ENCODE measurements around the gene ALG10.
"Not testable (repeated sequence)": the region's sequence is repeated elsewhere in the genome, so short reads cannot be mapped to it uniquely, and the experiment has no call there.

Gene ALG10, protein sequence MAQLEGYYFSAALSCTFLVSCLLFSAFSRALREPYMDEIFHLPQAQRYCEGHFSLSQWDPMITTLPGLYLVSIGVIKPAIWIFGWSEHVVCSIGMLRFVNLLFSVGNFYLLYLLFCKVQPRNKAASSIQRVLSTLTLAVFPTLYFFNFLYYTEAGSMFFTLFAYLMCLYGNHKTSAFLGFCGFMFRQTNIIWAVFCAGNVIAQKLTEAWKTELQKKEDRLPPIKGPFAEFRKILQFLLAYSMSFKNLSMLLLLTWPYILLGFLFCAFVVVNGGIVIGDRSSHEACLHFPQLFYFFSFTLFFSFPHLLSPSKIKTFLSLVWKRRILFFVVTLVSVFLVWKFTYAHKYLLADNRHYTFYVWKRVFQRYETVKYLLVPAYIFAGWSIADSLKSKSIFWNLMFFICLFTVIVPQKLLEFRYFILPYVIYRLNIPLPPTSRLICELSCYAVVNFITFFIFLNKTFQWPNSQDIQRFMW

DNA sequence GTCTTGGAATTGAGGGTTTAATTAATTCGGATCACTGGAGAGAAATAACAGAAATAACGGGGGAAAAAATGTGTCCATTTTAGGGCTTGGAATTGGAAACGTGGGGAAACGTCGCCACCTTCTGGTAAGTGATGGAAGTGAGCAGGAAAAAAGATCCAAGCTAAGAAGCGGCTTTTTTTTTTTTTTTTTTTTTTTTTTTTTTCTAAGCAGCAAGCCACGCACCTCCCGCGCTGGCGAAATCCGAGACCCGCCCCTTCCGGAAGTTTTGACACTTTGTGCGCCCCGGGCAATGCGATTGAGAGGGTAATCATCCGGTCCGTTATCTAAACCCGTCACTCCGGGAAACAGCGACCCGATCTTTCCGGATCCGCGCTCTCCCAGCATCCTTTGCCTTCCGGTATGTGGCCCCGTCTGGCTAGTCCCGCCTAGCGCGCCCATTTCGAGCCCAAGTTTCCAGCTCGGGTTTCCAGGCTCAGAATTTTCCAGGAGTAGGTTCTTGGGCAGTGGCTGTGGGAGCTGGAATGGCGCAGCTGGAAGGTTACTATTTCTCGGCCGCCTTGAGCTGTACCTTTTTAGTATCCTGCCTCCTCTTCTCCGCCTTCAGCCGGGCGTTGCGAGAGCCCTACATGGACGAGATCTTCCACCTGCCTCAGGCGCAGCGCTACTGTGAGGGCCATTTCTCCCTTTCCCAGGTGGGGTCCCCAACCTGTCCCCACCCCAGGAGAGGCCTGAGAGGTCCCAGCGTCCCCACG, at the start of gene ALG10:
Gene ALG10 (plus strand): TSS at position 418 of the 752 bp plus-strand sequence. CDS start 104 bp downstream, at position 522.
- peak; percentile 98 to 99 for DNase-seq

DNA sequence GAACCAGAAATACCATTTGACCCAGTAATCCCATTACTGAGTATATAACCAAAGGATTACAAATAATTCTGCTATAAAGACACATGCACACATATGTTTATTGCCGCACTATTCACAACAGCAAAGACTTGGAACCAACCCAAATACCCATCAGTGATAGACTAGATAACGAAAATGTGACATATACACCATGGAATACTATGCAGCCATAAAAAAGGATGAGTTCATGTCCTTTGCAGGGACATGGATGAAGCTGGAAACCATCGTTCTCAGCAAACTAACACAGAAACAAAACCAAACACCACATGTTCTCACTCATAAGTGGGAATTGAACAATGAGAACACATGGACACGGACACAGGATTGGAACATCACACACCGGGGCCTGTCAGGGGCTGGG, 49.4 kb upstream of the ALG10 start:
- DNase-seq, result not testable (repeated sequence)

DNA sequence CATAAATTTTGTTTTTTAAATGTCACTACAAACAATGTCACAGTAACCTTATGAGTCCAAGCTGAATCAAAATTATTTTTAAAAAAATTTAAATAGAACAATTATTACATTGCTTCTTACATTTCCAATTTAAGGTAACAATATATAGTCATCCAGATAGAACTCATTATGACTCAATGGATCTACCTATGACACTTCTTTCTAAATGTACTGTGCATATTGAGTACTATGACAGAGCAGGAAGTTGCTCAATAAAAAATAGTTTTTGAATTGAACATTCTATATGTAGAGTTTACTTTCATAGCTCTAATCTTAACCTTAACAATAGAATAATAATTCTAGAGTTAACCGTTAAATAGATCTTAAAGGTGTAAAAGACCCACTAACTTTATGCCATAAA, 44.4 kb upstream of the ALG10 start:
- DNase-seq, result no peak

DNA sequence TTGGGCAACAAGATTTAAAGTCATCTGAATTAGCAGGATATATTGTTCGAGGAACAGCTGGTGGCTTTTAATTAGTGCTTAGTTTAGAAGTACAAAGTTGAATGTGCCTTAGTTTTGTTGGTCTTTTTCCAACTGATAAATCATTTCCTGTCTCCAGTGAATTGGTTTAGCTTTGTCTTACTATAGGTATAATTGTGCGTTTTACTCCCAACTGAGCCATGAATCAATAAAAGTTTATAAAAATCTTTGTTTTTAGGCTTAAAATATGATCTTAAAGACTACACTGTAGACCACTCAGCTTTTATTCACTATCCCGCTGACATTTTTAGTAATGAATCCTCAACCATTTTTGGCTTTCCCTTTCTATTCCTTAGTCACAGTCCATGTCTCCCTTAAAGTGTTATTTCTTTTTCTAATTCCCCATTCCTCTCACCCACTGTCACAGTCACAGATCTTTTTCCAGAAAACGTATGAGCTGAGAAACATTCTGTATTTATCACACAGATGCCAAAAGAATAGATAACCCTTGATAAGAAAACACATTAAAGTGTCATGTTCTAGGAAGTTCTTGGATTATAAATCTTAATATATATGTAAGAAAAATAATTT, 34.0 kb upstream of the ALG10 start:
- DNase-seq, result no peak

DNA sequence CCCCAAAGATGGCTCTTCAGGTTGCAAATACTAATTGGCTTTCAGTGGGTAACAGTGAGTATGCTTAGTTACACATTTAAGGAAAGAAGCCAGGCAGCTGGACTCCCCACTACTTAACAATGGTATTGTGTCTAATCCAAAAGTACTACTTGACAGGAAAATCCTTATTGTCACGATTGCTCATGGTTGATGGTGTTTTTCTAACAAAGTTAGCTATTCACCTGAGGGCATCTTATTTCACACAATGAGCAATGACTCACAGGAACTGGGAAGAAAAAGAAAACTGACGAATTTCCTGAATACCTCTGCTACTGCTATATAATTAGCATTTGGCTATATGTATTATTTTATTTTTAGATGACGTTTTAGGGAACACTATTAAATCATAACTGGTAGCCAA, 33.4 kb upstream of the ALG10 start:
- peak in 1 of 2 experiments; percentile 63 for DNase-seq

DNA sequence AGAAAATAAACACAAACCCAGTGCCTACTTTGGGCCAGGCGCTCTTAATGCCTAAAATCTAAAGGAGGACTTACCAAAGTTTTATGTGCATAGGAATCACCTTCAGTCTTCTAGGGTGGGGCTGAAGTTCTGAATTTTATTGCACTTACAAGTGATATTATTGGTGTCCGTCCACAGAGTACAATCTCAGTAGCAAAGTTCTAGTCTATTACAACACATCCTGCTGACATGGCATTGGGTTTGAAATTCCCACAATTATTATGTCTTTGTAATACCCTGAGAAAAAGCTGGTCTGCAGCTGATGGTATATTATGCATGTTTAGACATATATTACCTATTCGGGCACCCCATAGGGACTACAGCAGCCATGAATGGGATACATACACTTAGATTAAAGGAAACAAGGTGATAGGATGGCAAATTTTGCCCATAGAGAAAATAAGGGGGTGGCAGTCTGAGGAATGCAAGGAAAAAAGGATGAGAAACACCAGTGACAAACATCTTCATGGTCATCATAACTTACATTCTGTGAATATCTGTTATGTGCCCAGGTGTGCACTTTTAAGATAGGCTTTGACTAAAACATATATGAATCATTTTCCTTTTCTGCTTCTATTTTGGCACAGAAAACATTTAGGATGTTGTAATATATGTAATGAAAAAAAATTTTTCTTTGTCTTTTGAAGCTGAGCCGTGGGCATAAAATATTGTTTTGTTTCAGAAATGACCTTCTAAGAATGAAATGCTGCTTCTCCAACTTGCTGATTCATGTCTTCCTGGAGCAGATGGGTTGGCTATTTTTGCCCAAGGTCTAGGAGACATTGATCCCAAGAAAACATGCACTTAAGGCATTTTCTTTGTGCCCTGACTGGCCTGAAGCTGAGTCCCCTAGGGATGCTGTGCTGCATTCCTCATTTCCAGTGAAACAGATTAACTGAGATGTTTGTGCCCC, 27.2 kb upstream of the ALG10 start:
- DNase-seq, result no peak

DNA sequence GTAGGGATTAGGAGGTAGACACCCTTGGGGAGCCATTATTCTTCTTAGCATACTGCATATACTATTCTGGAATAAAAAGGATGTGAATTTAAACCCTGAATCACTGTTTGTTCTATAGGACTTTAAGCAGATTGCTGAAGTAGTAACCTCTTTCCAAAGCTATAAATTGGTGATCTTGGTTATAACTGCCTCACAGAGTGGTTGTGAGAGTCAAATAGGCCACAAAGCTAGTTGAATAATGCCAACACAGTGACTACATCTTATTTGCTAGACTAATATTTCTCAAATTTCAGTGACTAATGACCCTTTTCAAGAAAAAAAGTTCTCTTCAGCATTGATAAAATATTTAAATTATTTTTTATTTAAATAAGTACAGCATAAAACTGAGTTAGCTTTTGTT, 13.5 kb upstream of the ALG10 start:
- DNase-seq, result not testable (repeated sequence)

DNA sequence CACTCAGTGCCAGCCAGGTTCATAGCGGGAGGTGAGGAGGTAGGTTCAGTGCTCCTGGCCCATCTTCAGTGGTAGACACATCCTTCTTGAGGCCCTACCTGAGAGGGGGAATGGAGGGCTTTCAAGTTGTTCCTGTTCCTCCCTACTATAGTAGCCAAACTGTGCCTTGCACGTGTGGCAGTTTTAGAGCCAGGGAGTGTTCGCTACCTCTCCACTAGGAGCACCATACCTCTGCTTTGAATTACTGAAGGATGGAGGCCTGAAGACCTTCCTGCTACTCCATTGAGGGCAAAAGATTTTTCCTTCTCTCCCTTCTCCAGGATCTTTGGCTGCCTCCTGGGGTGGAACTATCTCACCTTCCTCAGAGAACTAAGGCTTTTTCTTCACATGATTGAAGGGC, 5.9 kb upstream of the ALG10 start:
- DNase-seq, result no peak

DNA sequence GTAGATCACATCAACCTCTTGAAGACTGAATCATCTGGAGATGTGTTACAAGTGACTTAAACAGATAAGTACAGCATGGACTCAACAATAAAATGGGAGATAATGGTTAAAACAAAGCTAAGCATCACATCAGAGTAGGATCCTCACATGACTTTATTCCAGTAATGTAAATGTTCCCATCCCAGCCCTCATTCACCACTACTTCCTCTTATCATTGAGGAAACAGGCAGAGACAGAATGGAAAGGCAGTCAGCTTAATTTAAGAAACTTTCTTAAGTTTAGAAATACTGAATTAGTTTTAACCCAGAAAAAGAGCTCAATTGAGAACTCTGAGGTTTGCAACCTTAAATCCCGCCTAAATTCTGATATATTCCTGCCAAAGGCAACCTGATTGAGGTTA, 1.2 kb upstream of the ALG10 start:
- DNase-seq, result no peak

DNA sequence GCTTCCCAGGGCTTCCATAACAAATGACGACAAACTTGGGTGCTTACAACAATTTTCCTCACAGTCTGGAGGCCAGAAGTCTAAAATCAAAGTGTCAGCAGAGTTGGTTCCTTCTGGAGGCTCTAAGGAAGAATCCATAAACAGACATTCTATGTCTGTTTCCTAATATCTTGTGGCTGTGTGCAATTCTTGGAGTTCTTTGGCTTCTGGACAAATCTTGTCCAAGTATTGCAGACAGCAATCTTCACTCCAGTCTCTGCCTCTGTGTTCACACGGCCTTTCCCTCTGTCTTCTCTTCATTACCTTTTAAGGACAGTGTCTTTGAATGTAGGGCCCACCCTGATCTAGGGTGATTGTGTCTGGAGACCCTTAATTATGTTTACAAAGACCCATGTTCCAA, 5.4 kb downstream of the ALG10 start:
- DNase-seq, result not testable (repeated sequence)

DNA sequence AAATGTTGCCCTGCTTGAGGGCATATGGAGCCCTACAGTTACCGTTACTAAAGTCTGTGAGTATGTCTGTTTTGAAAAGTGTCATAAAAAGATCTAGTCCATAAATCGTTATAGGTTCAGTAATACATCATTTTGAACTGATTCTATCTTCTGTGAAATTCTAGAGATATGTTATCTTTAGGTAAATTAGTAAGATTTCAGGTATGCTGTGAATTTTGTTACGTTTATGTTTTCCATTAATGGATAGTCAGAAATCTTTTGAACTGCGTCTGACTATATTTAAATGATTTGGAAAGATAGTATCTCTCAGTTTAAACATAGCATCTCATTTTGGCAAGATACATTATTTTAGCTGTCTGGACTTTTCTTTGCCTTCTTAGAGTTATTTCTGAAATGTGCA, 8.3 kb downstream of the ALG10 start:
- no peak for DNase-seq

DNA sequence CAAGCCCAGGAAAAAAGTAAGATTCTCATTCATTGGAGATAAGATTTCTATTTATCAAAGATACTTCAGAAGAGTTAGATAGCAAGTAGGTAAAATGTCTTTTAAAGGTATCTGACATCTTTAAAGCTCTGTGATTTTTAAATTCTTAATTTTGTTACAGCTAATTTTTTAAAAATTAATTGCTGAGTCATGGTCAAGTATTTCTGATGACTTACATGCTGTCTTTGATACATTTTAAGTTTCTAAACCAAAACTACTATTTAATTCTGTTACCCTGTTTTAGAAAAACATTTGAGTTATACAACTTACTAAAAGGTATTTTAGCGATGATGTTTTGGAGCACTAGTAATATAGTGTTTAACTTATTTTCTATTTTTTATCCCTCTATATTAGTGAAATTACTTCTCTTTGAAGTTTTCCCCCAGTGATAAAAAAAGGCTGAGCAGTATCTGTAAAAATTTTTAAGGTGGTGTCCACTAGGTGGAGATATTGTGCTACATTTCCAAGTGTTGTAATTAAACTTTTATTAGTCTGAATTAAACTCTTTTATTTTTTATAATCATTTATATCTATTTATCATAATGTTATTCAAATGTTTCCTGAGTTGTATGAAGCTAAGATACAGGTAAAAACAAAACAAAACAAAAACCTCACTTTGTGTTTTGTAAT, 11.5 kb downstream of the ALG10 start:
- peak in 1 of 2 experiments; percentile 67 for DNase-seq

DNA sequence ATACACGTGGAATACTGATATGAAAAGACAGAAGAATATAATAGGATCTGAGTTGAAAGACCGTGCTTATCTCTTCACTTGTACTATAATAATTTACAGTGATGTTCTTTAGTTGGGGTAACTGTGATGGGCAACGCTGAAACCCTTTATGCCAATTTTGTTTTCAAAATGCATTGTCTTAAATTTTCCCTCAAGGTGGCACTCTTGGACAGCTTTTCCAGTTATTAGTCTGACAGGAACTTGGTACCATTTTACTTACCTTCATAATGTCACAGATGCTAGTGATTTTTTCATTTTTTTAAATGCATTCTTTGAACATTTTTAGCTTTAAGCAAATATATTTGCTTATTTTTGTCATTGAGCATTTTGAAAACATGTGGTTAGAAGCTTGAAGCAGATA, 16.1 kb downstream of the ALG10 start:
- DNase-seq, result peak in 1 of 2 experiments; percentile 52

DNA sequence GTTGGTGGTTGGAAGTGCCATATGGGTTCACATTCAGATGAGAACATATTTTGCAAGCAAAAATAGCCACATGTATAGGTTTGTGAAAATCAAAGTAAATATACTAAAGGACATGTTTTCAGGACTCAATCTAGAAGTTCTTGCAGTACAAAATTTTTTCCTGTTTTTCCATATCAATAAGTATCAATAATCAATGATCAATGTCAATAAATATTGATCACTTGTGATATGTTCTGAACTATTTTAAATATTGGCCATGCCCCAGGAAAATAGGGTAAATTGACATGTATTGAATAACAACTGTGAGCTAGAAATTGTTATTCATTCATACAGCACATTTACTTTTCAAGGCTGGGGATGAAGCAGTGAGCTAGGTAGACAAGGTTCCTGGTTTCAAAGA, 24.3 kb downstream of the ALG10 start:
- DNase-seq, result no peak

DNA sequence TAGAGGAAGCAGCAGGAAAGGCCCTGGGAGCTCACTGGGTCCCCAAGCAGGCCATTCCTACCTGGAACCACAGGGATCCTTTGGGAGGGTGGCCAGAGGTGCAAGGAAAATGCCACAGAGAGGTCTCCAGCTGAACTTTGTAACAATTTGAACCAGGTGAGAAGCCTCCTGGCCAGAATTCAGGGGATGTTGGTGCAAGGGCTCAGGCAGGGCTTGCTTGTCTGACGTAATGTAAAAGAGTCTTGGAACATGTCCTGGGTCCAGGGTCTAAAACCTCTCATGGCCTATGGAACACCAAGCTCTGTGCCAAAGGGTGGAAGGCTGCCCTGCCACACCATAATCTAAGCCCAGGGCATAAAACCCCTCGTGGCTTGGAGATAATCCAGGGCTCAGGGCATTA, 25.6 kb downstream of the ALG10 start:
- DNase-seq, result not testable (repeated sequence)

DNA sequence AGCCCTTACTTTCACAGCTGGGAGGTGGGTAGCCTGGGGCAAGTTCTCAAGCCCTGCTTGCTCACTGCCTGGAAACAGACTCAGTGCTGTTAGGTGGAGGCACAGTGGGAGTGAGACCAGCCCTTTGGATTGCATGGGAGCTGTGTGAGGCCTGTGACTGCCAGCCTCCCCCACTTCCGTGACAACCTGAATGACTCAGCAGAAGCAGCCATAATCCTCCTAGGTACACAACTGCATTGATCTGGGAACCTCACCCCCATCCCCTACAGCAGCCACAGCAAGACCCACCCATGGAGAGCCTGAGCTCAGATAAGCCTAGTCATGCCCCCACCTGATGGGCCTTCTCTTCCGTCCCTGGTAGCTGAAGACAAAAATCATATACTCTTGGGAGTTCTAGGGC, 26.4 kb downstream of the ALG10 start:
- DNase-seq, result no peak

DNA sequence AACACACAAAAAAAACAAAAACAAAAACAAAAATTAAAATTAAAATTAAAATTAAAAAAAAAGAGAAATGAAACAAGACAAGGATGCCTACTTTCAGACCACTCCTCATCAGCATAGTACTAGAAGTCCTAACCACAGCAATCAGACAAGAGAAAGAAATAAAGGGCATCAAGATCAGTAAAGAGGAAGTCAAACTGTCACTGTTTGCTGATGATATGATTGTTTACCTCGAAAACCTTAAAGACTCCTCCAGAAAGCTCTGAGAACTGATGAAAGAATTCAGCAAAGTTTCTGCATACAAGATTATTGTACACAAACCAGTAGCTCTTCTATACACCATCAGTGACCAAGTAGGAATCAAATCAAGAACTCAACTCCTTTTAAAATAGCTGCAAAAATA, 29.2 kb downstream of the ALG10 start:
- DNase-seq, result no peak

DNA sequence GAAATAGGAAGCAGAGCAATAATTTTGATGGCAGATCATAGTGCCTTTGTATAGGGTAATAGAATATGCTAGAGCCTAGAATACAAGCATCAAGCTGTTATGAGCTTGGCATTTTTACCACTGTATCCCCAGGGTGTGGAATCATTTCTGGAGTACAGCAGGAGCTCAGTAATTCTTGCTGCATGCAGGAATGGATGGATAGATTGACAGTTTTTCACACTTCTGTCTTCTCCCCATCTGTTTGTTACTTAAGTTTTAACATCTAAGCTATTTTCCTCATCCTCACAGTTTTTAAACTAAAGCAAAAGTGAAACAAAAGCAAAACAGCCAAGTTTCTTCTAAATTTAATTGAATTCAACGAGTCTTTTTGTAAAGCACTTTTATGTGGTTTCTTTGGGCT, 32.6 kb downstream of the ALG10 start:
- no peak for DNase-seq

Measured in SW 1271 (cell line).